Mucosa of gallbladder (tissue), 1 donor: ENCODE data around the gene ITIH4. TPM values are rescaled to one million over a fixed set of nuclear protein-coding genes. Genes with fewer than 3 reads are reported as not detected.

Source experiments
- total RNA-seq: library from RNA; stranded (reverse); gene quantifications from one replicate; pipeline ENCODE4 v1.2.1, GENCODE V29; 2021
- donor health status: DM: no; HTN: no; CAD: no.

Gene ITIH4
- total RNA-seq, 1 donor from 2014 or later = 10.2 TPM

Other genes with a start within 250 kb of the ITIH4 start
- 54.3 TPM for gene PBRM1, start 144.8 kb downstream of the ITIH4 start, total RNA-seq
- gene GNL3, start 144.6 kb downstream of the ITIH4 start, total RNA-seq = 29.4 TPM
- gene GLT8D1, start 124.9 kb downstream of the ITIH4 start, total RNA-seq = 55.0 TPM
- 106 TPM for gene SPCS1, start 124.6 kb downstream of the ITIH4 start, total RNA-seq
- gene NEK4, start 59.7 kb downstream of the ITIH4 start, total RNA-seq = 40.1 TPM
- 4.8 TPM for gene ITIH1, start 53.1 kb downstream of the ITIH4 start, total RNA-seq
- gene ITIH3, start 35.9 kb downstream of the ITIH4 start, total RNA-seq = 2.0 TPM
- 4.7 TPM for gene MUSTN1, start 4.3 kb upstream of the ITIH4 start, total RNA-seq
- gene STIMATE, start 66.9 kb upstream of the ITIH4 start, total RNA-seq = 25.3 TPM
- gene SFMBT1, start 215.4 kb upstream of the ITIH4 start, total RNA-seq = 22.0 TPM